ENCODE results near the gene MRGPRF. TPM values are rescaled to one million over a fixed set of nuclear protein-coding genes. Genes with fewer than 3 reads are reported as not detected.

MRGPRF gene
- total RNA-seq, 2 experiments from 2014 or later = not detected

- ChIA-PET POLR2A (interaction anchor here (0.8 kb wide), 1 partner anchor 9 kb away, joined by 3 read pairs; no protein-coding TSS in a partner anchor), CTCF (ENCODE audit: unreplicated experiment) (no interaction called here)
- no peaks in the 10 kb centered on the region for H3K9me3 ChIP-seq (ENCODE audit: low read length)
- intact Hi-C loops (cut with micrococcal nuclease; ENCODE audit: unreplicated experiment) = no loop called here
- H3K36me3 ChIP-seq (ENCODE audit: insufficient read depth, low read length) = no peaks in the 10 kb centered on the region
- DNase-seq (ENCODE audit: low spot score) = no peak
- TF ChIP-seq EZH2phosphoT487 (IDR thresholded peaks at IDR 0.05; ENCODE audit: borderline replicate concordance, low read depth, low read length) (no peak), CTCF (conservative IDR thresholded peaks at IDR 0.05; ENCODE audit: low read length) (no peak)
- no TSS peak for BruUV-seq (replicated peaks)
- H3K27ac ChIP-seq (ENCODE audit: low read depth, low read length, poor library complexity, severe bottlenecking) = no peak overlapping the region
- no peak overlapping the region for H3K4me3 ChIP-seq (ENCODE audit: low read depth, low read length, poor library complexity, severe bottlenecking)
- H3K79me2 ChIP-seq (ENCODE audit: insufficient read depth, low read depth, low read length) = no peaks in the 10 kb centered on the region
- H2AFZ ChIP-seq (ENCODE audit: low read length) = no peak overlapping the region
- H4K20me1 ChIP-seq (ENCODE audit: insufficient read depth, low read length) = no peaks in the 10 kb centered on the region
- no peaks in the 10 kb centered on the region for H3K4me1 ChIP-seq (ENCODE audit: insufficient read depth, low read length, poor library complexity, severe bottlenecking)
- no peaks in the 10 kb centered on the region for H3K9me2 ChIP-seq (ENCODE audit: insufficient read depth, low read length)
- no peak overlapping the region for H3K4me2 ChIP-seq (ENCODE audit: low read length)
Observed at GRCh38 chr11:68998390-68998911, 14.6 kb downstream of the MRGPRF start.

- Histone ChIP-seq H4K20me1 (ENCODE audit: insufficient read depth, low read length) (no peaks in the 10 kb centered on the region), H3K9me2 (ENCODE audit: insufficient read depth, low read length) (no peaks in the 10 kb centered on the region), H3K36me3 (ENCODE audit: insufficient read depth, low read length) (no peaks in the 10 kb centered on the region), H3K27ac (ENCODE audit: low read depth, low read length, poor library complexity, severe bottlenecking) (no peak overlapping the region), H2AFZ (ENCODE audit: low read length) (no peak overlapping the region), H3K4me3 (ENCODE audit: low read depth, low read length, poor library complexity, severe bottlenecking) (no peak overlapping the region), H3K9me3 (ENCODE audit: low read length) (no peaks in the 10 kb centered on the region), H3K4me2 (ENCODE audit: low read length) (no peak overlapping the region), H3K79me2 (ENCODE audit: insufficient read depth, low read depth, low read length) (no peaks in the 10 kb centered on the region), H3K4me1 (ENCODE audit: insufficient read depth, low read length, poor library complexity, severe bottlenecking) (no peaks in the 10 kb centered on the region)
- DNase-seq (ENCODE audit: low spot score) = no peak
- ChIA-PET CTCF (ENCODE audit: unreplicated experiment) (no interaction called here), POLR2A (interaction anchor here (0.8 kb wide), 1 partner anchor 9 kb away, joined by 3 read pairs; no protein-coding TSS in a partner anchor)
- no TSS peak for BruUV-seq (replicated peaks)
- TF ChIP-seq CTCF (conservative IDR thresholded peaks at IDR 0.05; ENCODE audit: low read length) = no peak
- TF ChIP-seq EZH2phosphoT487 (IDR thresholded peaks at IDR 0.05; ENCODE audit: borderline replicate concordance, low read depth, low read length) = no peak
- intact Hi-C loops (cut with micrococcal nuclease; ENCODE audit: unreplicated experiment) = no loop called here
Observed at GRCh38 chr11:68997995-68998348, 15.1 kb downstream of the MRGPRF start.

- no peak overlapping the region for H2AFZ ChIP-seq (ENCODE audit: low read length)
- no peak overlapping the region for H3K4me3 ChIP-seq (ENCODE audit: low read depth, low read length, poor library complexity, severe bottlenecking)
- DNase-seq (ENCODE audit: low spot score) = no peak
- intact Hi-C loops (cut with micrococcal nuclease; ENCODE audit: unreplicated experiment) = no loop called here
- H3K4me2 ChIP-seq (ENCODE audit: low read length) = no peak overlapping the region
- no peaks in the 10 kb centered on the region for H3K79me2 ChIP-seq (ENCODE audit: insufficient read depth, low read depth, low read length)
- TF ChIP-seq EZH2phosphoT487 (IDR thresholded peaks at IDR 0.05; ENCODE audit: borderline replicate concordance, low read depth, low read length) = no peak
- no peak for TF ChIP-seq CTCF (conservative IDR thresholded peaks at IDR 0.05; ENCODE audit: low read length)
- CTCF ChIA-PET (ENCODE audit: unreplicated experiment) = no interaction called here
- H3K36me3 ChIP-seq (ENCODE audit: insufficient read depth, low read length) = no peaks in the 10 kb centered on the region
- H3K9me3 ChIP-seq (ENCODE audit: low read length) = no peaks in the 10 kb centered on the region
- no peaks in the 10 kb centered on the region for H4K20me1 ChIP-seq (ENCODE audit: insufficient read depth, low read length)
- H3K9me2 ChIP-seq (ENCODE audit: insufficient read depth, low read length) = no peaks in the 10 kb centered on the region
- no peaks in the 10 kb centered on the region for H3K4me1 ChIP-seq (ENCODE audit: insufficient read depth, low read length, poor library complexity, severe bottlenecking)
- no peak overlapping the region for H3K27ac ChIP-seq (ENCODE audit: low read depth, low read length, poor library complexity, severe bottlenecking)
- BruUV-seq (replicated peaks) = no TSS peak
- POLR2A ChIA-PET = no interaction called here
Observed at GRCh38 chr11:68997124-68997994, 15.7 kb downstream of the MRGPRF start.
